K562 (cell line): ENCODE results near the gene SCAF11. TPM values are rescaled to one million over a fixed set of nuclear protein-coding genes. Genes with fewer than 3 reads are reported as not detected.

Experiments
- CCAR2 ChIP-seq: fragments of 200-400 bp; formaldehyde crosslinking; IDR thresholded peaks from 2 replicates; pipeline ENCODE4 v1.6.1; 2017; ENCODE audit warnings: mild to moderate bottlenecking, low read depth, low read length
- CHD4 ChIP-seq: fragments of 200-600 bp; sonication (generic); IDR thresholded peaks from 3 replicates; pipeline ENCODE4 v1.6.1; 2012; ENCODE audit warnings: low read depth, mild to moderate bottlenecking, mixed read lengths, low read length, inconsistent platforms; ENCODE audit not compliant: insufficient read depth, insufficient replicate concordance, poor library complexity, severe bottlenecking
- DLX4 ChIP-seq: fragments of 250-450 bp; sonication (Bioruptor Pico); IDR thresholded peaks from 2 replicates; pipeline ENCODE4 v1.6.1; 2021; ENCODE audit warnings: mild to moderate bottlenecking
- EP400 ChIP-seq: fragments of 450-650 bp; IDR thresholded peaks from 2 replicates; pipeline ENCODE4 v1.6.1; 2017; ENCODE audit warnings: antibody characterized with exemption, mild to moderate bottlenecking, moderate library complexity
- PHTF2 ChIP-seq: fragments of 250-450 bp; sonication (Bioruptor Pico); IDR thresholded peaks from 2 replicates; pipeline ENCODE4 v1.5.0; 2021; ENCODE audit warnings: mild to moderate bottlenecking
- RBM17 ChIP-seq: fragments of 200-400 bp; formaldehyde crosslinking; IDR thresholded peaks from 2 replicates; pipeline ENCODE4 v1.6.1; 2017; ENCODE audit warnings: low read depth, mild to moderate bottlenecking, low read length, borderline replicate concordance
- SIN3B ChIP-seq: fragments of 450-650 bp; IDR thresholded peaks from 2 replicates; pipeline ENCODE4 v1.6.1; 2017; ENCODE audit warnings: low read depth, mild to moderate bottlenecking, moderate library complexity
- SMARCE1 ChIP-seq: fragments of 450-650 bp; IDR thresholded peaks from 2 replicates; pipeline ENCODE4 v1.7.1; 2016; ENCODE audit warnings: mild to moderate bottlenecking
- TRIM25 ChIP-seq: fragments of 450-650 bp; IDR thresholded peaks from 2 replicates; pipeline ENCODE4 v1.7.0; 2016; ENCODE audit warnings: borderline replicate concordance
- ZNF431 ChIP-seq: sonication (generic); formaldehyde crosslinking; IDR thresholded peaks from 2 replicates; pipeline ENCODE4 v1.8.0; 2022; ENCODE audit warnings: mild to moderate bottlenecking, missing genetic modification reagents
- polyA plus RNA-seq, 8 experiments: library from polyadenylated mRNA; depleted of rRNA in 4 of 8; stranded (reverse) in 5 of 8; unstranded in 3 of 8; fragments of >200 nt; fragmentation: Nextera tagmentation in 2 of 8; fragmentation: Illumina TruSeq in 1 of 8; extraction: Ambion mirVana in 2 of 8; extraction: Trizol in 1 of 8; gene quantifications; 2 replicates each; pipeline versions ENCODE4 v1.2.1 to v1.2.3, GENCODE V29; 2011 to 2014; ENCODE audit warnings: inconsistent platforms in 1 of 8, missing spikeins in 1 of 8
- total RNA-seq, 7 experiments: library from RNA; depleted of rRNA in 6 of 7; stranded (reverse); fragments of >200 nt in 6 of 7; fragmentation: Illumina TruSeq in 2 of 7; extraction: Trizol in 2 of 7; gene quantifications; 2 replicates each; pipeline versions ENCODE4 v1.2.1 to v1.2.3, GENCODE V29; 2011 to 2021; ENCODE audit warnings: low replicate concordance in 1 of 7
- TF ChIP-seq, protein P1 (sequence below): sonication (generic); formaldehyde crosslinking; IDR thresholded peaks from 2 replicates; pipeline ENCODE4 v1.8.1; 2023; ENCODE audit warnings: mild to moderate bottlenecking, missing genetic modification reagents, moderate library complexity
- TF ChIP-seq, protein P2 (sequence below): fragments of 250-450 bp; sonication (Bioruptor Pico); IDR thresholded peaks from 2 replicates; pipeline ENCODE4 v1.4.0; 2020; ENCODE audit warnings: mild to moderate bottlenecking, moderate library complexity
- TF ChIP-seq, protein P3 (sequence below): fragments of 450-650 bp; formaldehyde crosslinking; IDR thresholded peaks from 2 replicates; pipeline ENCODE4 v1.4.0; 2020; ENCODE audit warnings: mild to moderate bottlenecking, mixed read lengths
- TF ChIP-seq, protein P4 (sequence below): fragments of 450-650 bp; IDR thresholded peaks from 2 replicates; pipeline ENCODE4 v1.6.1; 2017; ENCODE audit warnings: antibody characterized with exemption

The SCAF11 gene
- total and polyA plus RNA-seq, 9 of the 15 experiments (the other 6 are each of a cell fraction or from before 2014, with no cell fraction given), result 30.4 to 119 (median 80.0) TPM

GRCh38 chr12:45991284-45992249 is 1.2 kb upstream of the SCAF11 start (continued):
- TF ChIP-seq CCAR2, result no peak
- no peak for TF ChIP-seq DLX4 (CRISPR knock-in tag)
- 0 out of 2 replicates have a peak, but pooled peaks have one; percentile 27 for TF ChIP-seq TRIM25
- TF ChIP-seq, protein P1, sequence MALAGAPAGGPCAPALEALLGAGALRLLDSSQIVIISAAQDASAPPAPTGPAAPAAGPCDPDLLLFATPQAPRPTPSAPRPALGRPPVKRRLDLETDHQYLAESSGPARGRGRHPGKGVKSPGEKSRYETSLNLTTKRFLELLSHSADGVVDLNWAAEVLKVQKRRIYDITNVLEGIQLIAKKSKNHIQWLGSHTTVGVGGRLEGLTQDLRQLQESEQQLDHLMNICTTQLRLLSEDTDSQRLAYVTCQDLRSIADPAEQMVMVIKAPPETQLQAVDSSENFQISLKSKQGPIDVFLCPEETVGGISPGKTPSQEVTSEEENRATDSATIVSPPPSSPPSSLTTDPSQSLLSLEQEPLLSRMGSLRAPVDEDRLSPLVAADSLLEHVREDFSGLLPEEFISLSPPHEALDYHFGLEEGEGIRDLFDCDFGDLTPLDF (CRISPR knock-in tag), result 0 out of 2 replicates have a peak, but pooled peaks have one; percentile 55
- 0 out of 2 replicates have a peak, but pooled peaks have one; percentile 49 for TF ChIP-seq ZNF431
- no peak for TF ChIP-seq RBM17
- TF ChIP-seq SIN3B, result no peak
- TF ChIP-seq, protein P2, sequence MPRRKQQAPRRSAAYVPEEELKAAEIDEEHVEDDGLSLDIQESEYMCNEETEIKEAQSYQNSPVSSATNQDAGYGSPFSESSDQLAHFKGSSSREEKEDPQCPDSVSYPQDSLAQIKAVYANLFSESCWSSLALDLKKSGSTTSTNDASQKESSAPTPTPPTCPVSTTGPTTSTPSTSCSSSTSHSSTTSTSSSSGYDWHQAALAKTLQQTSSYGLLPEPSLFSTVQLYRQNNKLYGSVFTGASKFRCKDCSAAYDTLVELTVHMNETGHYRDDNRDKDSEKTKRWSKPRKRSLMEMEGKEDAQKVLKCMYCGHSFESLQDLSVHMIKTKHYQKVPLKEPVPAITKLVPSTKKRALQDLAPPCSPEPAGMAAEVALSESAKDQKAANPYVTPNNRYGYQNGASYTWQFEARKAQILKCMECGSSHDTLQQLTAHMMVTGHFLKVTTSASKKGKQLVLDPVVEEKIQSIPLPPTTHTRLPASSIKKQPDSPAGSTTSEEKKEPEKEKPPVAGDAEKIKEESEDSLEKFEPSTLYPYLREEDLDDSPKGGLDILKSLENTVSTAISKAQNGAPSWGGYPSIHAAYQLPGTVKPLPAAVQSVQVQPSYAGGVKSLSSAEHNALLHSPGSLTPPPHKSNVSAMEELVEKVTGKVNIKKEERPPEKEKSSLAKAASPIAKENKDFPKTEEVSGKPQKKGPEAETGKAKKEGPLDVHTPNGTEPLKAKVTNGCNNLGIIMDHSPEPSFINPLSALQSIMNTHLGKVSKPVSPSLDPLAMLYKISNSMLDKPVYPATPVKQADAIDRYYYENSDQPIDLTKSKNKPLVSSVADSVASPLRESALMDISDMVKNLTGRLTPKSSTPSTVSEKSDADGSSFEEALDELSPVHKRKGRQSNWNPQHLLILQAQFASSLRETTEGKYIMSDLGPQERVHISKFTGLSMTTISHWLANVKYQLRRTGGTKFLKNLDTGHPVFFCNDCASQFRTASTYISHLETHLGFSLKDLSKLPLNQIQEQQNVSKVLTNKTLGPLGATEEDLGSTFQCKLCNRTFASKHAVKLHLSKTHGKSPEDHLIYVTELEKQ (CRISPR knock-in tag), result no peak
- TF ChIP-seq, protein P3, sequence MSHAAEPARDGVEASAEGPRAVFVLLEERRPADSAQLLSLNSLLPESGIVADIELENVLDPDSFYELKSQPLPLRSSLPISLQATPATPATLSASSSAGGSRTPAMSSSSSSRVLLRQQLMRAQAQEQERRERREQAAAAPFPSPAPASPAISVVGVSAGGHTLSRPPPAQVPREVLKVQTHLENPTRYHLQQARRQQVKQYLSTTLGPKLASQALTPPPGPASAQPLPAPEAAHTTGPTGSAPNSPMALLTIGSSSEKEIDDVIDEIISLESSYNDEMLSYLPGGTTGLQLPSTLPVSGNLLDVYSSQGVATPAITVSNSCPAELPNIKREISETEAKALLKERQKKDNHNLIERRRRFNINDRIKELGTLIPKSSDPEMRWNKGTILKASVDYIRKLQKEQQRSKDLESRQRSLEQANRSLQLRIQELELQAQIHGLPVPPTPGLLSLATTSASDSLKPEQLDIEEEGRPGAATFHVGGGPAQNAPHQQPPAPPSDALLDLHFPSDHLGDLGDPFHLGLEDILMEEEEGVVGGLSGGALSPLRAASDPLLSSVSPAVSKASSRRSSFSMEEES (CRISPR knock-in tag), result no peak
- TF ChIP-seq, protein P4, sequence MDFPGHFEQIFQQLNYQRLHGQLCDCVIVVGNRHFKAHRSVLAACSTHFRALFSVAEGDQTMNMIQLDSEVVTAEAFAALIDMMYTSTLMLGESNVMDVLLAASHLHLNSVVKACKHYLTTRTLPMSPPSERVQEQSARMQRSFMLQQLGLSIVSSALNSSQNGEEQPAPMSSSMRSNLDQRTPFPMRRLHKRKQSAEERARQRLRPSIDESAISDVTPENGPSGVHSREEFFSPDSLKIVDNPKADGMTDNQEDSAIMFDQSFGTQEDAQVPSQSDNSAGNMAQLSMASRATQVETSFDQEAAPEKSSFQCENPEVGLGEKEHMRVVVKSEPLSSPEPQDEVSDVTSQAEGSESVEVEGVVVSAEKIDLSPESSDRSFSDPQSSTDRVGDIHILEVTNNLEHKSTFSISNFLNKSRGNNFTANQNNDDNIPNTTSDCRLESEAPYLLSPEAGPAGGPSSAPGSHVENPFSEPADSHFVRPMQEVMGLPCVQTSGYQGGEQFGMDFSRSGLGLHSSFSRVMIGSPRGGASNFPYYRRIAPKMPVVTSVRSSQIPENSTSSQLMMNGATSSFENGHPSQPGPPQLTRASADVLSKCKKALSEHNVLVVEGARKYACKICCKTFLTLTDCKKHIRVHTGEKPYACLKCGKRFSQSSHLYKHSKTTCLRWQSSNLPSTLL, result no peak
- peak; percentile 38 for TF ChIP-seq CHD4
- TF ChIP-seq SMARCE1, result 0 out of 2 replicates have a peak, but pooled peaks have one; percentile 54
- TF ChIP-seq PHTF2, result no peak
- TF ChIP-seq EP400, result peak; percentile 82; the same call in 1 of the 2 replicates
